Neural cell (in vitro differentiated cells): ENCODE data around the gene MAML3.

Experiments
- EP300 ChIP-seq: fragments of 450-650 bp; conservative IDR thresholded peaks from 2 replicates; pipeline ENCODE4 v1.6.1; 2014; ENCODE audit warnings: antibody characterized with exemption, mild to moderate bottlenecking, moderate library complexity; ENCODE audit not compliant: poor library complexity, severe bottlenecking
- EZH2 ChIP-seq: fragments of 200-600, 300-800 bp; shearing (Covaris generic), sonication (generic); IDR thresholded peaks from 2 replicates; pipeline ENCODE4 v1.6.1; 2014; ENCODE audit warnings: antibody characterized with exemption, low read length, borderline replicate concordance, mild to moderate bottlenecking; ENCODE audit not compliant: insufficient read depth, poor library complexity, severe bottlenecking
- SMC3 ChIP-seq: fragments of 450-650 bp; conservative IDR thresholded peaks from 2 replicates; pipeline ENCODE4 v1.6.1; 2014; ENCODE audit warnings: antibody characterized with exemption, mild to moderate bottlenecking, moderate library complexity; ENCODE audit not compliant: poor library complexity
- TAF1 ChIP-seq: IDR thresholded peaks from 2 replicates; pipeline ENCODE4 v1.6.1; 2012; ENCODE audit warnings: low read depth
- TF ChIP-seq, protein P1 (sequence below): fragments of 450-650 bp; IDR thresholded peaks from 2 replicates; pipeline ENCODE4 v1.5.1; 2014; ENCODE audit warnings: antibody characterized with exemption, mild to moderate bottlenecking, moderate library complexity; ENCODE audit not compliant: poor library complexity, severe bottlenecking
- TF ChIP-seq, protein P2 (sequence below): IDR thresholded peaks from 2 replicates; pipeline ENCODE4 v1.6.1; 2012; ENCODE audit warnings: borderline replicate concordance

DNA sequence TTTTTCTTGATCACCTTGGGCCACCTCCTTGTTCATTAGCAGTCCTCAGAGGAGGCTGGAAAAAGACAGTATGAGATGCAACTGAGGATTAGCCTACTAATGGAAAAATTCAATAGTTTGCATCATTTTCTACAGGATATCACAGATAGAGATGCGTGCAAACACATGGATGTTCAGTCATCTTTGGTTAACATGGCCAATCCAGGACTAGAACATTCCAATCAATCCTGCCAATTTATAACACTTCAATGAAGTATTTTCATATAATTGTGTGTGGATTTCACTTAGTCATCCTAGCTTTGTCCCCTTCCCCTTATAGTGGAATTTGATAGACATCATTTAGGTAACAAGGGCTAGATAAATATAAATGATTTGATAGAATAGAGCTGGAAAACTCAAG is 42.7 kb downstream of the MAML3 start:
- TF ChIP-seq, protein P1, sequence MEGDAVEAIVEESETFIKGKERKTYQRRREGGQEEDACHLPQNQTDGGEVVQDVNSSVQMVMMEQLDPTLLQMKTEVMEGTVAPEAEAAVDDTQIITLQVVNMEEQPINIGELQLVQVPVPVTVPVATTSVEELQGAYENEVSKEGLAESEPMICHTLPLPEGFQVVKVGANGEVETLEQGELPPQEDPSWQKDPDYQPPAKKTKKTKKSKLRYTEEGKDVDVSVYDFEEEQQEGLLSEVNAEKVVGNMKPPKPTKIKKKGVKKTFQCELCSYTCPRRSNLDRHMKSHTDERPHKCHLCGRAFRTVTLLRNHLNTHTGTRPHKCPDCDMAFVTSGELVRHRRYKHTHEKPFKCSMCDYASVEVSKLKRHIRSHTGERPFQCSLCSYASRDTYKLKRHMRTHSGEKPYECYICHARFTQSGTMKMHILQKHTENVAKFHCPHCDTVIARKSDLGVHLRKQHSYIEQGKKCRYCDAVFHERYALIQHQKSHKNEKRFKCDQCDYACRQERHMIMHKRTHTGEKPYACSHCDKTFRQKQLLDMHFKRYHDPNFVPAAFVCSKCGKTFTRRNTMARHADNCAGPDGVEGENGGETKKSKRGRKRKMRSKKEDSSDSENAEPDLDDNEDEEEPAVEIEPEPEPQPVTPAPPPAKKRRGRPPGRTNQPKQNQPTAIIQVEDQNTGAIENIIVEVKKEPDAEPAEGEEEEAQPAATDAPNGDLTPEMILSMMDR = no peak
- TF ChIP-seq SMC3 = no peak
- TF ChIP-seq EP300 = no peak
- no peak for TF ChIP-seq EZH2
- TF ChIP-seq TAF1 = no peak
- TF ChIP-seq, protein P2, sequence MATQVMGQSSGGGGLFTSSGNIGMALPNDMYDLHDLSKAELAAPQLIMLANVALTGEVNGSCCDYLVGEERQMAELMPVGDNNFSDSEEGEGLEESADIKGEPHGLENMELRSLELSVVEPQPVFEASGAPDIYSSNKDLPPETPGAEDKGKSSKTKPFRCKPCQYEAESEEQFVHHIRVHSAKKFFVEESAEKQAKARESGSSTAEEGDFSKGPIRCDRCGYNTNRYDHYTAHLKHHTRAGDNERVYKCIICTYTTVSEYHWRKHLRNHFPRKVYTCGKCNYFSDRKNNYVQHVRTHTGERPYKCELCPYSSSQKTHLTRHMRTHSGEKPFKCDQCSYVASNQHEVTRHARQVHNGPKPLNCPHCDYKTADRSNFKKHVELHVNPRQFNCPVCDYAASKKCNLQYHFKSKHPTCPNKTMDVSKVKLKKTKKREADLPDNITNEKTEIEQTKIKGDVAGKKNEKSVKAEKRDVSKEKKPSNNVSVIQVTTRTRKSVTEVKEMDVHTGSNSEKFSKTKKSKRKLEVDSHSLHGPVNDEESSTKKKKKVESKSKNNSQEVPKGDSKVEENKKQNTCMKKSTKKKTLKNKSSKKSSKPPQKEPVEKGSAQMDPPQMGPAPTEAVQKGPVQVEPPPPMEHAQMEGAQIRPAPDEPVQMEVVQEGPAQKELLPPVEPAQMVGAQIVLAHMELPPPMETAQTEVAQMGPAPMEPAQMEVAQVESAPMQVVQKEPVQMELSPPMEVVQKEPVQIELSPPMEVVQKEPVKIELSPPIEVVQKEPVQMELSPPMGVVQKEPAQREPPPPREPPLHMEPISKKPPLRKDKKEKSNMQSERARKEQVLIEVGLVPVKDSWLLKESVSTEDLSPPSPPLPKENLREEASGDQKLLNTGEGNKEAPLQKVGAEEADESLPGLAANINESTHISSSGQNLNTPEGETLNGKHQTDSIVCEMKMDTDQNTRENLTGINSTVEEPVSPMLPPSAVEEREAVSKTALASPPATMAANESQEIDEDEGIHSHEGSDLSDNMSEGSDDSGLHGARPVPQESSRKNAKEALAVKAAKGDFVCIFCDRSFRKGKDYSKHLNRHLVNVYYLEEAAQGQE = no peak
